Uterus (tissue), 2 donors: ENCODE data around the gene TPRG1L.

Experiments used
- POLR2A ChIP-seq, 2 donors: fragments of 450-650 bp; IDR thresholded peaks; one replicate each; pipeline ENCODE4 v1.6.1; 2016; ENCODE audit warnings: antibody characterized with exemption in 2 of 2, mild to moderate bottlenecking in 1 of 2, moderate library complexity in 1 of 2
- TF ChIP-seq, protein P1 (sequence below), 4 experiments: fragments of 200-600 bp in 2 of 4; fragments of 450-650 bp in 2 of 4; sonication (generic) in 2 of 4; IDR thresholded peaks; one replicate each; pipeline ENCODE4 v1.5.1; 2016 to 2019; ENCODE audit warnings: antibody characterized with exemption in 4 of 4, mild to moderate bottlenecking in 2 of 4, moderate library complexity in 1 of 4

DNA sequence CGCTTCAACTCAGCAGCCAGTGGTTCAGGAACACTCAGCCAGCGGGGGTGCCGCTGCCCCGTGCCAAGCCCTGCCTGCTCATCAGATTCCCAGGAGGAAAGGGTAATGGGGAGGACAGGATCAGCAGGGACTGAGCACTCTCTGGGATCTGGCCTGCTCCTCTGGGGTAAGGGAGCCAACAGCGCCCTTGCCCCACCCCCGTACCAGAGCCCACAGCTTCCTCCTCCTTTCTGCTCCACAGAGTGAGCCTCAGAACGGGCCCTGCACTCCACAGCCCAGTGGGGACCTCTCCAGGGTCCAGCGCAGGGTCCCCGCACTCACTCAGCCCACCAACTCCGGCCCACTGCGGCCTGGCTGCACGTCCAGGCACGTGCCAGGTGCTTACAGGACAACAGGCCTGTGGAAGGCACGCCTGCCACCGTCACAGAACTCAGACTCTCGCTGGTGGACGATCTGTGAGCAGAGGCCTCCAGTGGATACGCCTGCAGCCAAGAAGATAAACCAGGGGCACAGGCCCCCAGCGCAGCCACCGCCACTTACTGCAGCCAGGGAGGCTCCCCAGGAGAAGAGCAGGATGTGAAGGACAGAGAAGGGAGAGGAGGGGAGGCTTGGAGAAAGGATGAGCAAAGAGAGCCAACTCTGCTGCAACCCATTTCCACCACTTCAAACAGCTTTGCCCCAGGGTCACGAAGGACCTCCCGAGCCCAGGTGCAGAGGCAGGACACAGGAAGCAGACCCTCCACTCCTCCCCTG, 15.6 kb upstream of the TPRG1L start:
- TF ChIP-seq, protein P1, sequence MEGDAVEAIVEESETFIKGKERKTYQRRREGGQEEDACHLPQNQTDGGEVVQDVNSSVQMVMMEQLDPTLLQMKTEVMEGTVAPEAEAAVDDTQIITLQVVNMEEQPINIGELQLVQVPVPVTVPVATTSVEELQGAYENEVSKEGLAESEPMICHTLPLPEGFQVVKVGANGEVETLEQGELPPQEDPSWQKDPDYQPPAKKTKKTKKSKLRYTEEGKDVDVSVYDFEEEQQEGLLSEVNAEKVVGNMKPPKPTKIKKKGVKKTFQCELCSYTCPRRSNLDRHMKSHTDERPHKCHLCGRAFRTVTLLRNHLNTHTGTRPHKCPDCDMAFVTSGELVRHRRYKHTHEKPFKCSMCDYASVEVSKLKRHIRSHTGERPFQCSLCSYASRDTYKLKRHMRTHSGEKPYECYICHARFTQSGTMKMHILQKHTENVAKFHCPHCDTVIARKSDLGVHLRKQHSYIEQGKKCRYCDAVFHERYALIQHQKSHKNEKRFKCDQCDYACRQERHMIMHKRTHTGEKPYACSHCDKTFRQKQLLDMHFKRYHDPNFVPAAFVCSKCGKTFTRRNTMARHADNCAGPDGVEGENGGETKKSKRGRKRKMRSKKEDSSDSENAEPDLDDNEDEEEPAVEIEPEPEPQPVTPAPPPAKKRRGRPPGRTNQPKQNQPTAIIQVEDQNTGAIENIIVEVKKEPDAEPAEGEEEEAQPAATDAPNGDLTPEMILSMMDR (IDR thresholded peaks at IDR 0.05) = no peak
- TF ChIP-seq POLR2A (IDR thresholded peaks at IDR 0.05) = no peak
